Muscle layer of duodenum (tissue), 2 donors: ENCODE measurements around the gene VAC14.

ENCODE experiments used
- H3K27ac ChIP-seq: one replicate; pipeline ENCODE4 v1.7.0; 2013; ENCODE audit warnings: mild to moderate bottlenecking, low read length
- H3K27me3 ChIP-seq: one replicate; pipeline ENCODE4 v1.7.0; 2013; ENCODE audit warnings: low read depth, mild to moderate bottlenecking, control low read depth, low read length
- H3K36me3 ChIP-seq, 2 donors: one replicate each; pipeline ENCODE4 v1.7.0; 2013; ENCODE audit warnings: low read length in 2 of 2, control low read depth in 1 of 2, mild to moderate bottlenecking in 1 of 2; ENCODE audit not compliant: insufficient read depth in 2 of 2, control insufficient read depth in 1 of 2
- H3K4me1 ChIP-seq, 2 donors: one replicate each; pipeline ENCODE4 v1.7.0; 2013; ENCODE audit warnings: low read length in 2 of 2, mild to moderate bottlenecking in 2 of 2, control low read depth in 1 of 2, moderate library complexity in 1 of 2; ENCODE audit not compliant: insufficient read depth in 2 of 2, control insufficient read depth in 1 of 2
- H3K4me3 ChIP-seq, 2 donors: one replicate each; pipeline ENCODE4 v1.7.0; 2013; ENCODE audit warnings: low read length in 2 of 2, low read depth in 1 of 2, mild to moderate bottlenecking in 1 of 2
- H3K9me3 ChIP-seq, 2 donors: one replicate each; pipeline ENCODE4 v1.7.0; 2013; ENCODE audit warnings: low read length in 2 of 2, control low read depth in 1 of 2, mild to moderate bottlenecking in 1 of 2; ENCODE audit not compliant: control insufficient read depth in 1 of 2
- donor health status: healthy.

The VAC14 gene

GRCh38 chr16:70784692-70785555 lies 16.0 kb downstream of the VAC14 start:
- no peak overlapping the region for H3K4me3 ChIP-seq
- no peak overlapping the region for H3K27ac ChIP-seq
- H3K27me3 ChIP-seq = no peaks in the 10 kb centered on the region
- H3K9me3 ChIP-seq = no peaks in the 10 kb centered on the region
- no peaks in the 10 kb centered on the region for H3K4me1 ChIP-seq
- peaks cover 48 to 63% of the 10 kb centered on the region in 2 donors for H3K36me3 ChIP-seq

DNA sequence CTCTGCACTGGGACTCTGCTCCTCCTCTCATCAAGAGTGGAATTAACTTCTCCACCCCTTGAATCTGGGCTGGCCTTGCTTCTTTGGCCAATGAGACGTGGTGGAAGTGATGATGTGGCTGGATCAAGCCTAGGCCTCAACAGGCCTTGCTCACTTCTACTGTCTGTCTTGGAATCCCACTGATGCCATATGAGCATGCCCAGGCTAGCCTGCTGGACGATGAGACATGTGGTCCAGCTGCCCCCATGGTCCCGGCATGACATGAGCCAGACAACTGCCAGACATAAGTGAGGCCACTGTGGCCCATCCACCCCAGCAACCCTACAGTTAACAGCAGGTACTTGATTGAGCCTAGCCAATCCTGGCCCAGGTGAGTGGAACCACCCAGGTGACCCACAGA lies 18.7 kb downstream of the VAC14 start:
- Histone ChIP-seq H3K27ac (no peak overlapping the region), H3K36me3 (peaks cover 55 to 76% of the 10 kb centered on the region in 2 donors)

DNA sequence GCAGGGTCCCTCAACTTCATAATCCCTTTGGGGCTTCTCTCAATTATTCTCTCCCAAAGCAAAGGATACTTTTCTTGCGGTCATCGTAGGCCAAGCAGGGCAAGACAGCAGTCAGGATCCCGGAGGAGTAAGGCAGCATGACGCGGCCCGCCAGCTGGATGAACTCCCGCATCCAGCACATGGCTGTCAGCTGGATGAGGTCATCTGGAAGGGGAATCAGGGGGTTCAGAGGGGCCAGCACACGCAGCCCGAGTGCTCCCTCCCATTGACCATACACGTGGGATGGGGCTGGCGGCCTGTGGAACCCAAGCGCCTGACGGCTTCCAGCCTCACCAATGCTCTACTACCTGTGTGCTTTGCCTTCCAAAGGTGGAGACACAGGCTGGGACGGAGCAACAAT lies 19.2 kb downstream of the VAC14 start:
- Histone ChIP-seq H3K9me3 (no peaks in the 10 kb centered on the region), H3K36me3 (peaks cover 56 to 78% of the 10 kb centered on the region in 2 donors), H3K27ac (no peak overlapping the region), H3K4me1 (peaks cover 0 to 6% of the 10 kb centered on the region in 2 donors), H3K4me3 (no peak overlapping the region), H3K27me3 (no peaks in the 10 kb centered on the region)

More for the DNA sequence above, 18.7 kb downstream of the VAC14 start:
- Histone ChIP-seq H3K9me3 (no peaks in the 10 kb centered on the region), H3K4me1 (peaks cover 0 to 6% of the 10 kb centered on the region in 2 donors), H3K4me3 (no peak overlapping the region), H3K27me3 (no peaks in the 10 kb centered on the region)

DNA sequence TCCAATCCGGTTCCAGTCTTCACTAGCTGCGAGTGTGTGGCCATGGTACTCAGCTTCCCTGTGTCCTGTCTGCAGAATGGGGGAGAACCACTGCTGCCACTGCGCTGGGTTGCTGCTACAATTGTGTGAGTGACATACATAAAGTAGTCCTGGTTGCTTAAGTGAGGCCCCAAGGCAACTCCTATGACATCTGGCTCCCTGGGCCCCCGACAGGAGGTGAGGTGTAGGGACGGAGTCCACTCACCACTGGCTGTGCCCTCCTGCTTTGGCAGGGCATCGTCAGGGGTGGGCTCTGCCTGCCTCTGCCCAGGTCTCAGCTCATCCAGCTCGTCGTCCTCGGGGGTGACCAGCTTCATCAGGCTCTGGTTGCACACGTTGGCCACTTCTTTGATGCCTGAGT lies 20.4 kb downstream of the VAC14 start:
- Histone ChIP-seq H3K27ac (no peak overlapping the region), H3K9me3 (no peaks in the 10 kb centered on the region), H3K27me3 (no peaks in the 10 kb centered on the region), H3K4me3 (no peak overlapping the region), H3K36me3 (peaks cover 46 to 70% of the 10 kb centered on the region in 2 donors), H3K4me1 (peaks cover 0 to 6% of the 10 kb centered on the region in 2 donors)

DNA sequence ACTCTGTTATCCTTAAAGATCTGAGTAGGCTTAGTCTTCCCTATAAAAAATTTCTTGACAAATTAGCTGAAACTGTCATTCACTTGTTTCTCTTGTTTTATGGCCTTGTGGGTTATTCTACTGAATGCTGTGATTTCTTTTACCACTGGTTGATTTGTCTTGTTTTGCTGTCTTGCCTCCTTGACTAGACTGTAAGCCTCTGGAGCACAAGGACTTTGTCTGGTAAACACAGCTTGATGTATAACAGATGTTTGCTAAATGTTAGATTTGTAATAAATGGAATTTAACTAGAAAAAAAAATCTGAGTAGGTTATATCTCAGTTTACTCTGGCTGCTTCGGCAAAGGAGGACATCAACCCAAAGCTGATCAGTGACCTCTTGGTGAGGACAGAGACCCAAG lies 21.6 kb downstream of the VAC14 start:
- Histone ChIP-seq H3K27ac (no peak overlapping the region), H3K4me3 (no peak overlapping the region), H3K4me1 (peaks cover 0 to 6% of the 10 kb centered on the region in 2 donors), H3K27me3 (no peaks in the 10 kb centered on the region), H3K36me3 (peaks cover 36 to 59% of the 10 kb centered on the region in 2 donors), H3K9me3 (no peaks in the 10 kb centered on the region)

DNA sequence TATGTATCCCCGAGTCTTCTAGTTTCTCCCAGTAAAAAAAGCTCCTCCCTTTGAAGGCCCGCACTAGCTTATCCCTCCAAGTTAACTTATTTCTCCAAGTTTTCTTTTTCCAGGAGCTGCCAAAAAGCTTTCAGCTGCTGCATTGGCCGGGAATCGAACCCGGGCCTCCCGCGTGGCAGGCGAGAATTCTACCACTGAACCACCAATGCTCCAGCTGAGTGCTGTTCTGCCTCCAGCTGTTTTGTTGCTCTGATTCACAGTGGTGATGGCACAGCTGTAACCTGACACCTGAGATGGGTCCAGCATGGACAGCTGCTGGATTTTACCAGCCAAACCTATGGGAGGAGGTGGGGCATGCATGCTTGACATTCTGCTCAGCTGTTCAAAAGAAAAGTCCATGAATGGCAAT lies 22.1 kb downstream of the VAC14 start:
- Histone ChIP-seq H3K4me3 (no peak overlapping the region), H3K9me3 (no peaks in the 10 kb centered on the region), H3K27me3 (no peaks in the 10 kb centered on the region), H3K36me3 (peaks cover 32 to 54% of the 10 kb centered on the region in 2 donors), H3K4me1 (peaks cover 0 to 6% of the 10 kb centered on the region in 2 donors), H3K27ac (no peak overlapping the region)

DNA sequence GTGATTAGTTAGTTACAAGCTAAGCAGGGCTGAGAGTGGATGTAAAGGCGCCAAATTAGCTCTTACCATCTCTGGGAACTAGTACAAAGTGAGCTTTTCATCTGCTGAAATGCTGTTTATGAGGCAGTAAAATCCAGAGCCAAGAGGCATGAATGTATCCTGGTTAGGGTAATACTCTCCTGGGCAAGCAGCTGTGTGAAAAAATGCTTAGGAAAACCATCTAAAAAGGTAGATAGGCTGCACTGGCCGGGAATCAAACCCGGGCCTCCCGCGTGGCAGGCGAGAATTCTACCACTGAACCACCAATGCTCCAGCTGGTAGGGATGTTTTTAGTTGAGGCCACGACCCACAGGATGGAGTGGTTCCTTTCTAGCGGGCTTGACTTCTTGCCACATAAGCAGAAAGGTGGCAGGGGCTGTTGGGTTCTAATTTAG lies 23.0 kb downstream of the VAC14 start:
- Histone ChIP-seq H3K9me3 (no peaks in the 10 kb centered on the region), H3K4me1 (peaks cover 0 to 6% of the 10 kb centered on the region in 2 donors), H3K36me3 (peaks cover 24 to 45% of the 10 kb centered on the region in 2 donors), H3K27me3 (no peaks in the 10 kb centered on the region), H3K4me3 (no peak overlapping the region), H3K27ac (no peak overlapping the region)

DNA sequence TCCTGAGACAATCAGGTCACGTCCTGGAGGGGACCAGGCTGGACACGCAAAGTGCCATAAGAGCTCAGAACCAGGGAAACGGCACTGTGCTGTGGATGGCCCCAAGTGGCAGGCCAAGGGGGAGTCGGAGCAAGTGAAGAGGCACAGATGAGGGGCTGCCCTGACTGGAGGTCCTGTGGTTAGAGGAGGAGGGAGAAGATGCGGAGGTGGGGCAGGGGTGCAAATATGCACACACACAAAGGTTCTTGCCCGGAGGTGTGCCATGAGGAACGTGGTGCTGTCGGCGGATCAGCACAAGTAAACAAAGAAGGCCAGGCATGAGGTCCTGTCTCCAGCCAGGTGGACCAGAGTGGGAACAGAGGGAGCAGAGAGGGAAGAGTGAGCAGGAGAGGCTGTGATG lies 23.5 kb downstream of the VAC14 start:
- Histone ChIP-seq H3K36me3 (peaks cover 20 to 40% of the 10 kb centered on the region in 2 donors), H3K9me3 (no peaks in the 10 kb centered on the region), H3K27ac (no peak overlapping the region), H3K27me3 (no peaks in the 10 kb centered on the region), H3K4me3 (no peak overlapping the region), H3K4me1 (peaks cover 0 to 6% of the 10 kb centered on the region in 2 donors)

DNA sequence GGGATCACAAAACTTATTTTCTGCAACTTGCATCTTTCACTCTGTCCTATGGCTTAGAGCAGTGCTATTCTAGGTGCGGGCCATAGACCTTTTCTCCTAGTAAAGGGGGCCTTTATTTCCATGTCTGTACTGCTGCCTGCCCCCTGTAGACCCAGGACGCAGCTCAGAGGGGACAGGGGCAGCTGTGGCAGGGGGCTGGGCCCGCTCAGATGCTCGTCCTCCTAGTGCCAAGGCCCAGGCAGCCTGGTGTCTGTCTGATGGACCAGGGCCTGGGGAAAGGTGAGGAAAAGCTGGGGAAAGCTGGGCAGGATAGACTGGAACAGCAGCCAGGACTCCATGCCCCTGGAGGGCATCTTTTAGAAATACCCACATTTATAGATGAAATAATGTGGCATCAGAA lies 25.6 kb downstream of the VAC14 start:
- Histone ChIP-seq H3K4me3 (no peak overlapping the region), H3K9me3 (no peaks in the 10 kb centered on the region), H3K27me3 (no peaks in the 10 kb centered on the region), H3K4me1 (peaks cover 0 to 10% of the 10 kb centered on the region in 2 donors), H3K36me3 (peaks cover 13 to 28% of the 10 kb centered on the region in 2 donors), H3K27ac (no peak overlapping the region)

GRCh38 chr16:70774261-70774660 lies 26.7 kb downstream of the VAC14 start:
- peaks cover 13 to 24% of the 10 kb centered on the region in 2 donors for H3K36me3 ChIP-seq
- H3K27ac ChIP-seq = no peak overlapping the region

GRCh38 chr16:70772493-70772892 lies 28.5 kb downstream of the VAC14 start:
- H3K36me3 ChIP-seq = peaks cover 9 to 14% of the 10 kb centered on the region in 2 donors
- no peaks in the 10 kb centered on the region for H3K27me3 ChIP-seq
- H3K9me3 ChIP-seq = no peaks in the 10 kb centered on the region
- H3K4me3 ChIP-seq = no peak overlapping the region
- H3K4me1 ChIP-seq = peaks cover 0 to 4% of the 10 kb centered on the region in 2 donors
- H3K27ac ChIP-seq = no peak overlapping the region

More at GRCh38 chr16:70774261-70774660, 26.7 kb downstream of the VAC14 start:
- peaks cover 0 to 7% of the 10 kb centered on the region in 2 donors for H3K4me1 ChIP-seq
- H3K27me3 ChIP-seq = no peaks in the 10 kb centered on the region
- no peak overlapping the region for H3K4me3 ChIP-seq
- H3K9me3 ChIP-seq = no peaks in the 10 kb centered on the region
